HG02588 (cell line): Measurements from ENCODE around the gene PIK3R6.

Source experiments
- ATAC-seq: cut with Tn5 transposase; IDR thresholded peaks from one replicate; pipeline ENCODE4 v1.9.1; 2021; ENCODE audit warnings: mild to moderate bottlenecking, moderate library complexity; ENCODE audit not compliant: unreplicated experiment

Gene PIK3R6

GRCh38 chr17:8755590-8756255 is 111.8 kb downstream of the PIK3R6 start:
- no peak for ATAC-seq

GRCh38 chr17:8754890-8755289 is 112.6 kb downstream of the PIK3R6 start:
- no peak for ATAC-seq

GRCh38 chr17:8753976-8754440 is 113.5 kb downstream of the PIK3R6 start:
- ATAC-seq, result no peak

- no peak for ATAC-seq
Observed at GRCh38 chr17:8753136-8753975, 114.1 kb downstream of the PIK3R6 start.
